Measurements from ENCODE around the gene IL18RAP.

The IL18RAP gene

DNA sequence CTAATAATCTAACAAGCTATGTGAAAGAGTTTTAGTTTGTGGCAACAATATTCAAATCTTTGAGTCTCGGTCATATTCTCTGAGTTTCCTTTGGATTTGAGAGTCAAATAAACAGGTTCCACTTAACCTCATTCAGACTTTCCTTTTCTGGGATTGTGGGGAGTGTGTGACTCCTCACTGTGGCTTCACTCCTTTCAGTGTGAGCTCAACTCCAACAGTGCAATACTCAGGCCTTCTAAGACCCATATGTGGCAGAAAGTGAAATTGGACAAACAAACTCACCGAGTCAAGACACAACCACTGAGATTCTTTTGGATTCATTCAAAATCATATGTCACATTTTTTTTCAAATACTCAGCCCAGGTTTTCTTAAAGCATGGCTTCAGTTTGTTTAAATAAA, 75.5 kb downstream of the IL18RAP start:
- no peak for DNase-seq (ENCODE audit: low read depth in 2 of 2)

- no peak for DNase-seq (ENCODE audit: low read depth in 2 of 2)
Observed at GRCh38 chr2:102499558-102499957, 76.6 kb downstream of the IL18RAP start.

All from stimulated activated CD8-positive, alpha-beta memory T cell treated with anti-CD3 and anti-CD28 coated beads, Interleukin-15, amount 100 ng/mL, for 4 hours (primary cell).